Common myeloid progenitor, CD34-positive (primary cell): ENCODE results near the gene MMGT1.

Experiments
- CTCF ChIA-PET: fragments of 350-600 bp; sonication (Branson Sonifier 250); formaldehyde crosslinking; loops from one replicate; lab custom pipeline; 2021; ENCODE audit warnings: antibody characterized with exemption; lab: Charles Lee
- POLR2A ChIA-PET: fragments of 350-600 bp; sonication (Branson Sonifier 250); formaldehyde crosslinking; loops from one replicate; lab custom pipeline; 2021; ENCODE audit warnings: antibody characterized with exemption; lab: Charles Lee
- DNase-seq, 3 donors: peaks; one replicate each; pipeline versions ENCODE4 v3.0.0 to v3.0.0-alpha.2; 2013
- H3K27ac ChIP-seq, 2 experiments: 1 replicate in 1 of 2; 2 replicates in 1 of 2; pipeline ENCODE4 v1.7.0; 2013; ENCODE audit warnings: inconsistent platforms in 2 of 2, low read length in 2 of 2, mild to moderate bottlenecking in 2 of 2, low read depth in 1 of 2, moderate library complexity in 1 of 2; ENCODE audit not compliant: severe bottlenecking in 2 of 2, insufficient read depth in 1 of 2, poor library complexity in 1 of 2
- H3K27me3 ChIP-seq, 5 experiments: replicated peaks in 2 of 5; 1 replicate in 3 of 5; 2 replicates in 2 of 5; pipeline versions ENCODE4 v1.6.1 to v1.7.0; 2013; ENCODE audit warnings: low read length in 4 of 5, mild to moderate bottlenecking in 2 of 5, moderate library complexity in 2 of 5, inconsistent platforms in 1 of 5; ENCODE audit not compliant: insufficient read depth in 5 of 5, control insufficient read depth in 4 of 5
- H3K36me3 ChIP-seq, 4 experiments: 1 replicate in 2 of 4; 2 replicates in 2 of 4; pipeline versions ENCODE4 v1.6.1 to v1.7.0; 2013; ENCODE audit warnings: low read length in 3 of 4, control low read depth in 1 of 4, mild to moderate bottlenecking in 1 of 4; ENCODE audit not compliant: control insufficient read depth in 4 of 4, insufficient read depth in 4 of 4
- H3K4me1 ChIP-seq, 4 experiments: 1 replicate in 3 of 4; 2 replicates in 1 of 4; pipeline versions ENCODE4 v1.6.1 to v1.7.1; 2013; ENCODE audit warnings: low read length in 3 of 4, mild to moderate bottlenecking in 3 of 4, control low read depth in 1 of 4, inconsistent platforms in 1 of 4, moderate library complexity in 1 of 4; ENCODE audit not compliant: control insufficient read depth in 4 of 4, insufficient read depth in 4 of 4; ENCODE audit errors: control extremely low read depth in 1 of 4
- H3K4me3 ChIP-seq, 7 experiments: 1 replicate in 4 of 7; 2 replicates in 3 of 7; pipeline versions ENCODE4 v1.5.1 to v1.7.0; 2013; ENCODE audit warnings: mild to moderate bottlenecking in 7 of 7, low read length in 6 of 7, moderate library complexity in 6 of 7, inconsistent platforms in 2 of 7, low read depth in 2 of 7, control low read depth in 1 of 7; ENCODE audit not compliant: insufficient read depth in 4 of 7, control insufficient read depth in 1 of 7; ENCODE audit errors: extremely low read depth in 1 of 7
- H3K9me3 ChIP-seq, 5 experiments: 1 replicate in 4 of 5; 2 replicates in 1 of 5; pipeline versions ENCODE4 v1.6.1 to v1.7.1; 2013; ENCODE audit warnings: low read length in 4 of 5, mild to moderate bottlenecking in 2 of 5, inconsistent platforms in 1 of 5, low read depth in 1 of 5, moderate library complexity in 1 of 5; ENCODE audit not compliant: control insufficient read depth in 4 of 5, insufficient read depth in 2 of 5; ENCODE audit errors: control extremely low read depth in 1 of 5
- WGBS: methylation state at CpG from one replicate; pipeline ENCODE4 v1.1.5; 2013; ENCODE audit not compliant: insufficient coverage; 5-methylcytosine and 5-hydroxymethylcytosine counted together

MMGT1 gene

GRCh38 chrX:135985973-135986310 is 12.2 kb upstream of the MMGT1 start:
- POLR2A ChIA-PET = no interaction called here
- CTCF ChIA-PET = no interaction called here
- H3K27ac ChIP-seq = no peak overlapping the region

GRCh38 chrX:135985157-135985972 is 11.6 kb upstream of the MMGT1 start, which contains the start of gene SLC9A6:
TSS of gene SLC9A6 (plus strand) at chrX:135985435. CDS start at chrX:135985659, 224 bp downstream.
- peak; percentile 49 to 83 (median 75) for DNase-seq
- POLR2A ChIA-PET = interaction anchor here (0.6 to 0.7 kb wide), 2 partner anchors 9 to 11 kb away, joined by 3 read pairs; no protein-coding TSS in a partner anchor
- Histone ChIP-seq H3K27me3 (no peaks in the 10 kb centered on the region), H3K9me3 (no peaks in the 10 kb centered on the region), H3K4me3 (peak within 1 kb of the TSS; percentile 65 to 88 (median 77)), H3K36me3 (no peaks in the 10 kb centered on the region), H3K27ac (peak within 1 kb of the TSS in 1 of 2 experiments; percentile 76), H3K4me1 (peaks cover 11 to 35% (median 18%) of the 10 kb centered on the region in 4 experiments)
- CTCF ChIA-PET = interaction anchor here (0.6 kb wide), 1 partner anchor 447 kb away, joined by 3 read pairs; no protein-coding TSS in a partner anchor
- WGBS = 38% methylated on average over 58 of the region's 68 CpGs

More at GRCh38 chrX:135985973-135986310, 12.2 kb upstream of the MMGT1 start:
- Histone ChIP-seq H3K4me1 (peaks cover 11 to 33% (median 17%) of the 10 kb centered on the region in 4 experiments), H3K9me3 (no peaks in the 10 kb centered on the region), H3K27me3 (no peaks in the 10 kb centered on the region), H3K4me3 (peak overlapping the region; percentile 65 to 88 (median 77)), H3K36me3 (no peaks in the 10 kb centered on the region)
- DNase-seq = no peak
- WGBS = 17% methylated on average over 2 of the region's 15 CpGs

- Histone ChIP-seq H3K4me3 (peak overlapping the region in 6 of 7 experiments; percentile 65 to 88 (median 77)), H3K27me3 (no peaks in the 10 kb centered on the region), H3K4me1 (peaks cover 11 to 35% (median 18%) of the 10 kb centered on the region in 4 experiments), H3K36me3 (no peaks in the 10 kb centered on the region), H3K27ac (peak overlapping the region in 1 of 2 experiments; percentile 76), H3K9me3 (no peaks in the 10 kb centered on the region)
- WGBS = 60% methylated on average over 1 of the region's 7 CpGs
- POLR2A ChIA-PET = interaction anchor here (0.6 to 1.0 kb wide), 3 partner anchors 8 to 10 kb away, joined by 3 read pairs; no protein-coding TSS in a partner anchor
- no peak for DNase-seq
- CTCF ChIA-PET = interaction anchor here (0.6 kb wide), 1 partner anchor 447 kb away, joined by 3 read pairs; no protein-coding TSS in a partner anchor
Observed at GRCh38 chrX:135984791-135985156, 11.0 kb upstream of the MMGT1 start.

GRCh38 chrX:135984256-135984655 is 10.5 kb upstream of the MMGT1 start:
- Histone ChIP-seq H3K27me3 (no peaks in the 10 kb centered on the region), H3K4me1 (peaks cover 11 to 35% (median 18%) of the 10 kb centered on the region in 4 experiments), H3K9me3 (no peaks in the 10 kb centered on the region), H3K27ac (no peak overlapping the region), H3K36me3 (no peaks in the 10 kb centered on the region), H3K4me3 (peak overlapping the region in 4 of 7 experiments; percentile 68 to 88 (median 78))
- no peak for DNase-seq
- ChIA-PET CTCF (interaction anchor here (0.7 kb wide), 1 partner anchor 11 kb away, joined by 3 read pairs; the partner anchor contains the start of gene MMGT1), POLR2A (interaction anchor here (1.0 kb wide), 1 partner anchor 10 kb away, joined by 3 read pairs; no protein-coding TSS in a partner anchor)
- WGBS = no CpG with 5 or more reads among the region's 2 CpGs

GRCh38 chrX:135982860-135983259 is 9.1 kb upstream of the MMGT1 start:
- no peaks in the 10 kb centered on the region for H3K27me3 ChIP-seq
- no peaks in the 10 kb centered on the region for H3K9me3 ChIP-seq
- H3K4me1 ChIP-seq = peaks cover 11 to 35% (median 18%) of the 10 kb centered on the region in 4 experiments
- H3K4me3 ChIP-seq = peak overlapping the region in 1 of 7 experiments; percentile 7
- no peak for DNase-seq
- WGBS = 67% methylated on average over 1 of the region's 1 CpG
- ChIA-PET POLR2A (no interaction called here), CTCF (interaction anchor here (0.5 kb wide), 1 partner anchor 12 kb away, joined by 3 read pairs; no protein-coding TSS in a partner anchor)
- H3K27ac ChIP-seq = no peak overlapping the region
- no peaks in the 10 kb centered on the region for H3K36me3 ChIP-seq

- Histone ChIP-seq H3K27me3 (no peaks in the 10 kb centered on the region), H3K27ac (no peak overlapping the region), H3K4me3 (no peak overlapping the region), H3K9me3 (no peaks in the 10 kb centered on the region), H3K4me1 (peaks cover 8 to 32% (median 16%) of the 10 kb centered on the region in 4 experiments), H3K36me3 (no peaks in the 10 kb centered on the region)
- CTCF ChIA-PET = no interaction called here
- POLR2A ChIA-PET = no interaction called here
- no peak for DNase-seq
Observed at GRCh38 chrX:135981668-135982067, 7.9 kb upstream of the MMGT1 start.

- H3K4me1 ChIP-seq = peaks cover 3 to 26% (median 12%) of the 10 kb centered on the region in 4 experiments
- DNase-seq = peak in 1 of 3 donors; percentile 33
- ChIA-PET POLR2A (no interaction called here), CTCF (no interaction called here)
- H3K4me3 ChIP-seq = no peak overlapping the region
- no peaks in the 10 kb centered on the region for H3K36me3 ChIP-seq
- 86% methylated on average over 1 of the region's 5 CpGs for WGBS
- H3K27ac ChIP-seq = no peak overlapping the region
- no peaks in the 10 kb centered on the region for H3K27me3 ChIP-seq
- no peaks in the 10 kb centered on the region for H3K9me3 ChIP-seq
Observed at GRCh38 chrX:135981010-135981409, 7.2 kb upstream of the MMGT1 start.
